Natural killer cell treated with Interleukin-12 subunit alpha and Interleukin-12 subunit beta and Interleukin-15 and Interleukin-18, amount 100 ng/mL, for 72 hours (primary cell): ENCODE data around the gene PSD. TPM values are rescaled to one million over a fixed set of nuclear protein-coding genes. Genes with fewer than 3 reads are reported as not detected.

ENCODE experiments used
- ATAC-seq, 2 donors: fragments of 150-1000 bp; cut with Tn5 transposase in 1 of 2; sonication (Bioruptor Pico), chemical (Tn5 transposase) in 1 of 2; 2 replicates each; pipeline ENCODE4 v1.10.0; 2021
- DNase-seq: peaks from one replicate; pipeline ENCODE4 v3.0.0; 2022; ENCODE audit warnings: low spot score
- H3K27ac Mint-ChIP-seq, 2 donors: 1 replicate in 1 of 2; 2 replicates in 1 of 2; pipeline ENCODE4 v1.8.0; 2022; ENCODE audit warnings: mixed read lengths in 2 of 2, mild to moderate bottlenecking in 1 of 2, moderate library complexity in 1 of 2
- H3K27me3 Mint-ChIP-seq, 2 donors: 1 replicate in 1 of 2; 2 replicates in 1 of 2; pipeline ENCODE4 v1.8.0; 2022; ENCODE audit warnings: mixed read lengths in 2 of 2
- H3K36me3 Mint-ChIP-seq: one replicate; pipeline ENCODE4 v1.8.0; 2022; ENCODE audit warnings: mixed read lengths
- H3K4me1 Mint-ChIP-seq, 2 donors: 1 replicate in 1 of 2; 2 replicates in 1 of 2; pipeline ENCODE4 v1.8.0; 2022; ENCODE audit warnings: low read depth in 2 of 2, mixed read lengths in 2 of 2, mild to moderate bottlenecking in 1 of 2
- H3K4me3 Mint-ChIP-seq: one replicate; pipeline ENCODE4 v1.8.0; 2022; ENCODE audit warnings: mixed read lengths
- H3K9me3 Mint-ChIP-seq: 2 replicates; pipeline ENCODE4 v1.8.0; 2022; ENCODE audit warnings: mixed read lengths
- total RNA-seq, 2 donors: library from RNA; stranded (reverse); gene quantifications; one replicate each; pipeline ENCODE4 v1.2.3, GENCODE V29; 2022

Gene PSD
- total RNA-seq, 2 donors from 2014 or later = 2.3 to 7.6 TPM

DNA sequence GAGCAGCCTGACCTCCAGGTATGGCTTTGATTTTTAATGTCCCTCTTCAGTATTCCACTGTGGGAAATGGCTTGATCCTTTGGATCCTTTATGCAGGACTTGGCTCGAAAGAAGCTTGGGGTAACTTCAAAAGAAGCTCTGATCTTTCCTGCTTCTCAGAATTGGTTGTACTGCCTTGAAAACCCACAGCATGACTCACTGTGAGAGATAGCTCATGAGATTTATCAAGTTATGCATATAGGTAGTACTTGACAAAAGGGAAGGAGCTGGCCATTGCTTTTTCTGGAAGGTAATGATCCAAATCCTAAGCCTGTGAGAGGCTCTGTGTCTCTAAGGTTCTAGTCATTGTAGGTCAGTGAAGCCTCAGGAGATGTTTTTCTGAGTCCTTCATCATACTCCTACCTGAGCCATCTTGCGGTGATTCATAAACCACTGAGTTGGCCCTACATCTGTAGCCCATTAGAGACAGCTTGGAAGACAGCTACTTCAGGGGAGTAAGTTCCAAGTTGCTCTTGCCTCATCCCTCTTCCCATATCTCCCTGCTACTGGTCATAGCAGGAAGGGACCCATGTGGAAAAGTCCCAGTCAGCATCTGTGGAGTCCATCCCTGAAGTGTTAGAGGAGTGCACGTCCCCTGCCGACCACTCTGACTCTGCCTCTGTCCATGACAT is 59.7 kb downstream of the PSD start:
- peak overlapping the region in 1 of 2 donors; percentile 58 for H3K27ac Mint-ChIP-seq

DNA sequence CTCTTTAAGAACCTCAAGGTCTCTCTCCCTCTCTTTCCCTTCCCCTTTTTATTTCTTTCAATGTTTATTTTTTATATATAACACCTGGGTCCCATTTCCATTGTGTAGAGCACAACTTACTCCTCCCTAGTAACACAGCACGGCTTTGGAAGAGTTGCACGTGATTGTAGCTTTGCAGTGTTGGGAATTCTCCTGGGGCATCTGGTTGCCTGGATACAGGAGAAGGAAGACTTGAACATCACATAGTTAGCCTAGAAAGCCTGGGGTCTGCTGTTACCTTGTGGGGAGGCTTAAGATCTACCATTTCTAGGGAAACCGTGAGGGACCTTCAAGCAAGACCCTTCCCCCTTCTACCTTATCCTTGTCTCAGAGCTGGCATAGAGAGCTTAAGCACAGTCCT is 64.1 kb downstream of the PSD start:
- Mint-ChIP-seq H3K4me1 (peaks cover 8 to 19% of the 10 kb centered on the region in 2 donors), H3K36me3 (peaks cover 15% of the 10 kb centered on the region), H3K27me3 (no peaks in the 10 kb centered on the region), H3K4me3 (no peak overlapping the region), H3K27ac (no peak overlapping the region), H3K9me3 (no peaks in the 10 kb centered on the region)
- ATAC-seq = no peak
- no peak for DNase-seq

More for the DNA sequence above, 59.7 kb downstream of the PSD start:
- H3K36me3 Mint-ChIP-seq = peaks cover 29% of the 10 kb centered on the region
- H3K4me3 Mint-ChIP-seq = peak overlapping the region; percentile 57
- ATAC-seq = peak in 1 of 2 donors; percentile 66
- peaks cover 8 to 19% of the 10 kb centered on the region in 2 donors for H3K4me1 Mint-ChIP-seq
- no peaks in the 10 kb centered on the region for H3K27me3 Mint-ChIP-seq
- no peak for DNase-seq
- no peaks in the 10 kb centered on the region for H3K9me3 Mint-ChIP-seq

Other genes with a start within 250 kb of the PSD start
- gene ELOVL3, start 192.5 kb downstream of the PSD start, total RNA-seq = not detected
- not detected for gene PITX3, start 177.3 kb downstream of the PSD start, total RNA-seq
- 10 to 100 TPM; 63.2 to 65.3 TPM for gene GBF1, start 173.3 kb downstream of the PSD start, total RNA-seq
- gene NFKB2, start 23.1 kb downstream of the PSD start, total RNA-seq = 100 to 1,000 TPM; 370 to 522 TPM
- 10 to 100 TPM; 22.0 to 23.7 TPM for gene FBXL15, start 2.1 kb upstream of the PSD start, total RNA-seq
- 10 to 100 TPM; 39.8 to 58.5 TPM for gene CUEDC2, start 13.8 kb upstream of the PSD start, total RNA-seq
- under 1 TPM in 1 of 2 donors, not detected in 1; 0.98 TPM for gene C10orf95, start 32.8 kb upstream of the PSD start, total RNA-seq
- gene ACTR1A, start 83.9 kb upstream of the PSD start, total RNA-seq = 100 to 1,000 TPM in 1 of 2 donors, 10 to 100 TPM in 1; 84.5 to 108 TPM
- gene SUFU, start 85.2 kb upstream of the PSD start, total RNA-seq = 10 to 100 TPM in 1 of 2 donors, 1 to 10 TPM in 1; 6.8 to 10.9 TPM
- 10 to 100 TPM; 50.2 to 78.5 TPM for gene TRIM8, start 225.7 kb upstream of the PSD start, total RNA-seq